GM06990 (cell line): ENCODE results near the gene DCST1.

Experiments
- DNase-seq: peaks from one replicate; pipeline ENCODE4 v3.0.0-alpha.2; 2011; ENCODE audit not compliant: insufficient read length; ENCODE audit errors: extremely low read depth
- H3K27me3 ChIP-seq: replicated peaks from 2 replicates; pipeline ENCODE4 v1.6.0; 2011; ENCODE audit warnings: low read length; ENCODE audit not compliant: control insufficient read depth, insufficient read depth
- H3K36me3 ChIP-seq: 2 replicates; pipeline ENCODE4 v1.5.1; 2011; ENCODE audit warnings: low read length; ENCODE audit not compliant: control insufficient read depth, insufficient read depth
- H3K4me3 ChIP-seq: replicated peaks from 2 replicates; pipeline ENCODE4 v1.5.1; 2011; ENCODE audit warnings: low read depth, mild to moderate bottlenecking, control low read depth, low read length
- TF ChIP-seq, protein P1 (sequence below): IDR thresholded peaks from 2 replicates; pipeline ENCODE4 v1.5.1; 2011; ENCODE audit warnings: low read length, control low read depth, mild to moderate bottlenecking, inconsistent platforms; ENCODE audit not compliant: insufficient read depth, poor library complexity, severe bottlenecking

DCST1 gene

DNA sequence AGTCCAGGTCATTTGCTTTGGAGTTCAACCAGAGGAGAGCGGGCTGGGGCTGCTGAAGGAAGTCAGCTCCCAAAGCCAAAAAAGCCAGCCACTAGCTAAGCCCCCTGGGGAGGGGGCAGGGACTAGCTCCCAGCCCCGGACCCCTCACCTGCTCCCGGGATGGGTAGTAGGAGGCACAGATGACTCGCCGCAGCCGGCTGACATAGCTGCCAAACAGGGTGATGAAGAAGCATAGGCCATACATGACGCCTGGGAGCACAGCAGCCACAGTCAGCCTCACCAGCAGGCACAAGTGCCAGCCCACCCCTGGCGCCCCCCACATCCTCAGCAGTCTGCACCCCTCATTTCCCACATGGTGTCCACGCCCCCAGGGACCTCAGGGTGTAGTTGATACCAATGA, 7.5 kb upstream of the DCST1 start:
- no peak overlapping the region for H3K4me3 ChIP-seq
- H3K36me3 ChIP-seq = no peaks in the 10 kb centered on the region
- TF ChIP-seq, protein P1, sequence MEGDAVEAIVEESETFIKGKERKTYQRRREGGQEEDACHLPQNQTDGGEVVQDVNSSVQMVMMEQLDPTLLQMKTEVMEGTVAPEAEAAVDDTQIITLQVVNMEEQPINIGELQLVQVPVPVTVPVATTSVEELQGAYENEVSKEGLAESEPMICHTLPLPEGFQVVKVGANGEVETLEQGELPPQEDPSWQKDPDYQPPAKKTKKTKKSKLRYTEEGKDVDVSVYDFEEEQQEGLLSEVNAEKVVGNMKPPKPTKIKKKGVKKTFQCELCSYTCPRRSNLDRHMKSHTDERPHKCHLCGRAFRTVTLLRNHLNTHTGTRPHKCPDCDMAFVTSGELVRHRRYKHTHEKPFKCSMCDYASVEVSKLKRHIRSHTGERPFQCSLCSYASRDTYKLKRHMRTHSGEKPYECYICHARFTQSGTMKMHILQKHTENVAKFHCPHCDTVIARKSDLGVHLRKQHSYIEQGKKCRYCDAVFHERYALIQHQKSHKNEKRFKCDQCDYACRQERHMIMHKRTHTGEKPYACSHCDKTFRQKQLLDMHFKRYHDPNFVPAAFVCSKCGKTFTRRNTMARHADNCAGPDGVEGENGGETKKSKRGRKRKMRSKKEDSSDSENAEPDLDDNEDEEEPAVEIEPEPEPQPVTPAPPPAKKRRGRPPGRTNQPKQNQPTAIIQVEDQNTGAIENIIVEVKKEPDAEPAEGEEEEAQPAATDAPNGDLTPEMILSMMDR = no peak
- H3K27me3 ChIP-seq = no peaks in the 10 kb centered on the region; the same call in 1 of the 2 replicates
- no peak for DNase-seq

DNA sequence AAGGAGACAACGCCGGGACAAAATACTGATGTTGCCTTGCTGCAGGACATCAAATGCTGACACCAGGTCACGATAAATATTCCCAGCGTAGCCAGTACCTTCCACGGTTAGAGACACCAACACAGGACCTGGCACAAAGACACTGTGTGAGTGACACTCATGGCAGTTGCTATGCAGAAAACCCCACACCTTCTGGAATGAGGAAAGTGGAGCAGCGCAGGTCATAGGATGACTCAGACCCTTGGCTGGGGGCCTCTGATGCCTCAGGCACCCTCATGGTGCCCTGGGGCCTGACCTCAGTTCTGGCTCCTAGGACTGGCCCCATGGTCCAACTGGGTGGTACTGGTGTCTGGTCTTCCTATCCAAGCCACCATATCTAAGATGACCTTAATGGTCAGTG, 7.0 kb upstream of the DCST1 start:
- TF ChIP-seq, protein P1 = no peak
- Histone ChIP-seq H3K27me3 (no peaks in the 10 kb centered on the region; the same call in 1 of the 2 replicates), H3K4me3 (no peak overlapping the region), H3K36me3 (no peaks in the 10 kb centered on the region)
- DNase-seq = no peak

DNA sequence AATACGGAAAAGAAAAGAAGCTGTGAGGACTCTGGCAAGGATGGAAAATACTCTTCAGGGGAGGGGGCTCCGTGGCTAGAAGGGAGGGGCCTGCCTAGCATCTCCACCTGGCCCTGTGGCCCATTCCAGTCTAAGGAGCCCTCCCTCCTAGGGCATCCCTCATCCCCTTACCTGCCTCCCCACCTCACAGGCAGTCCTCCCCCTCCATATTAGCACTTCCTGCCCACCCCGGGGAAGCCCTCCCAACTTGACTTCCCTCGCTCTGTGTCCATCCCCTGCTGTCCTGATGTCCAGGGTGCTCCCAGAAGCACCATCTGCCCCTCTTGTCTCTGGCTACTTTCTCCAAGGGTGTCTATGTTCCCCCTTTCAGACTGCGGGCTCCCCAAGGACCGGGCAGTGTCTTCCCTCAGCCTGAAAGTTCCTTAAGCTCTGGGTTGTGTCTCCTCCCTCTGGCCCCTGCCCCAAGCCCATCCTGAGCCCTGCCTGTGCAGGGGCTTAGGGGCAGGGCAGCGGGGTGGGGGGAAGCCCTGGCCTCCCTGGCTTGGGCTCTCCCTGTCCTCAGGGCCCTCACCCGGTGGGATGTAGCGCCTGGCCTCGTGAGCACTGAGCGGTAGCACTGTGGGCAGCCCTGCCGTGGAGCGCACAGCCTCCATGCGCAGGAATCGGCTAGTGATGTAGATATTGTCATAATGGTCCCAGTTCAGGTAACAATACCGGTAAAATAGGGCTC, 3.9 kb upstream of the DCST1 start:
- DNase-seq = no peak
- peaks cover 3% of the 10 kb centered on the region for H3K27me3 ChIP-seq
- TF ChIP-seq, protein P1 = no peak

DNA sequence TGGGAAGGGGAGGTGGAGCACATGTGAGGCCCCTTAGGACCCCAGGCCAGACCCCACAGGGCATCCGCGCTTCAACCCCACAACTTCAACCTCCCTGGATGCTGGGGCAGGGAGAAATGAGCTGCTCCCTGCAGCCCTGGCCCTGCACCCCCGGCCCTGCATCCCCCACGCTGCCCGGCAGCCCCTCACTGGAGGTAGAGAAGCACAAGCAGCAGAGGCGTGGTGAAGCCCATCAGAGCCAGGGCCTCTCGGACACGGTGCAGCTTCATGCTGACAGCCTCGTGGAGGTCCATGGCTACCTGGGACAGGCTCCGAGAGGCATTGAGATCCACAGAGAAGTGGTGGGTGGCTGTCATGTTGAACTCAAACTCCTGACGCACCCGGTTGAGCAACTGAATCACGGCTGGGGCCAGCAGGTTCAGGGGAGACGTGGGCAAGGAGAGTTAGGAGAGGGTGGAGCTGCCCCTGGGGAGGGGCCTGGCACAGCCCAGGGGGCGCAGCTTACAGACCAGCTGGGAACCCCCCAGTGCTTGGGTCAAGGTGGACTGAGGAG, 3.3 kb upstream of the DCST1 start:
- peaks cover 3% of the 10 kb centered on the region for H3K27me3 ChIP-seq
- no peak for DNase-seq
- H3K4me3 ChIP-seq = no peak overlapping the region
- TF ChIP-seq, protein P1 = no peak
- no peaks in the 10 kb centered on the region for H3K36me3 ChIP-seq

More for the DNA sequence above, 3.9 kb upstream of the DCST1 start:
- Histone ChIP-seq H3K4me3 (no peak overlapping the region), H3K36me3 (no peaks in the 10 kb centered on the region)

DNA sequence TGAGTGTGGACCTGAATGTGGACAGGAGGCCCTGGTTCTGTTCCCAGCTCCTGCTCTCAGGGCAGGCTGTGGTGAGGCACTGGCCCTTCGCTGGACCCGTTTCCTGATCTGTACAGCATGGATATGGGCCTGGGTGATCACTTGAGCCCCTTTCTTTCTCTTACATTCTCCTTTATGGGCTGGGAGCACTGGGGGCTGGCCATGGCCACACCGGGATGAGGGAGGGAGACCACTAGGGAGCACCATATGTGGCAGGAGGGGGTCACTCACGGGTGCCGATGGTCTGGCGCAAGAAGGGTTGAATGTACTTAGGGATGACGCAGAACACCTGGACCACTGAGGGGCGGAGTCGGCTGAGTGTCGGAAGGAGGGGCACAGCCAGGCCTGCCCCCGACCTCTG, 2.7 kb upstream of the DCST1 start:
- no peak overlapping the region for H3K4me3 ChIP-seq
- no peak for DNase-seq
- peaks cover 3% of the 10 kb centered on the region for H3K27me3 ChIP-seq
- H3K36me3 ChIP-seq = no peaks in the 10 kb centered on the region
- TF ChIP-seq, protein P1 = no peak
